HEK293 (cell line): ENCODE measurements around the gene ADAM8.

Source experiments
- CTCF ChIA-PET: fragments of 350-600 bp; formaldehyde crosslinking; extraction: SDS; loops from one replicate; lab custom pipeline; 2021; ENCODE audit warnings: antibody characterized with exemption; lab: Yijun Ruan, JAX
- POLR2A ChIA-PET: fragments of 300-600 bp; formaldehyde crosslinking; extraction: SDS; loops from one replicate; lab custom pipeline; 2020; ENCODE audit warnings: antibody characterized with exemption, inconsistent platforms; lab: Yijun Ruan, JAX
- H3K27ac ChIP-seq: fragments of 200-500 bp; sonication (Bioruptor generic); 2 replicates; pipeline ENCODE4 v1.5.1; 2014; ENCODE audit warnings: low read depth, low read length, control low read depth, inconsistent platforms; ENCODE audit errors: extremely low read depth
- H3K36me3 ChIP-seq, 2 experiments: fragments of 200-500 bp in 1 of 2; sonication (Bioruptor generic) in 1 of 2; 1 replicate in 1 of 2; 2 replicates in 1 of 2; pipeline ENCODE4 v1.5.1; 2014 to 2017; ENCODE audit warnings: inconsistent platforms in 2 of 2, low read length in 2 of 2; ENCODE audit not compliant: control insufficient read depth in 2 of 2, insufficient read depth in 1 of 2
- H3K4me1 ChIP-seq: fragments of 200-500 bp; sonication (Bioruptor generic); 2 replicates; pipeline ENCODE4 v1.5.1; 2014; ENCODE audit warnings: mild to moderate bottlenecking, low read length, inconsistent platforms; ENCODE audit not compliant: control insufficient read depth, insufficient read depth
- H3K4me3 ChIP-seq: 2 replicates; pipeline ENCODE4 v1.5.1; 2011; ENCODE audit warnings: low read depth, mild to moderate bottlenecking, control low read depth, low read length, moderate library complexity
- H3K9me3 ChIP-seq: fragments of 200-500 bp; sonication (Bioruptor generic); 2 replicates; pipeline ENCODE4 v1.5.1; 2014; ENCODE audit warnings: low read depth, low read length, inconsistent platforms; ENCODE audit not compliant: control insufficient read depth, insufficient read depth
- BCL11B ChIP-seq: fragments of 450-650 bp; formaldehyde crosslinking; IDR thresholded peaks from 2 replicates; pipeline ENCODE4 v1.5.1; 2016; ENCODE audit warnings: low read depth, missing biosample characterization, missing genetic modification characterization
- GFI1B ChIP-seq: fragments of 450-650 bp; formaldehyde crosslinking; IDR thresholded peaks from 2 replicates; pipeline ENCODE4 v1.5.1; 2016; ENCODE audit warnings: missing biosample characterization, missing genetic modification characterization
- GLIS1 ChIP-seq: fragments of 450-650 bp; formaldehyde crosslinking; IDR thresholded peaks from 2 replicates; pipeline ENCODE4 v1.5.1; 2016; ENCODE audit warnings: missing biosample characterization, missing genetic modification characterization
- GLIS2 ChIP-seq: fragments of 450-650 bp; formaldehyde crosslinking; IDR thresholded peaks from 2 replicates; pipeline ENCODE4 v1.5.1; 2016; ENCODE audit warnings: missing biosample characterization, missing genetic modification characterization
- KLF16 ChIP-seq: fragments of 450-650 bp; formaldehyde crosslinking; IDR thresholded peaks from 2 replicates; pipeline ENCODE4 v1.5.1; 2017; ENCODE audit warnings: missing biosample characterization, missing genetic modification characterization
- KLF9 ChIP-seq: fragments of 450-650 bp; formaldehyde crosslinking; IDR thresholded peaks from 2 replicates; pipeline ENCODE4 v1.5.1; 2016; ENCODE audit warnings: missing biosample characterization, missing genetic modification characterization, low read depth
- MZF1 ChIP-seq: fragments of 450-650 bp; formaldehyde crosslinking; IDR thresholded peaks from 2 replicates; pipeline ENCODE4 v1.5.1; 2017; ENCODE audit warnings: missing biosample characterization, missing genetic modification characterization, borderline replicate concordance
- PATZ1 ChIP-seq: fragments of 450-650 bp; formaldehyde crosslinking; IDR thresholded peaks from 2 replicates; pipeline ENCODE4 v1.5.1; 2016; ENCODE audit warnings: missing biosample characterization, missing genetic modification characterization
- RBAK ChIP-seq: fragments of 450-650 bp; formaldehyde crosslinking; IDR thresholded peaks from 2 replicates; pipeline ENCODE4 v1.5.1; 2016; ENCODE audit warnings: missing biosample characterization, missing genetic modification characterization
- SALL2 ChIP-seq: fragments of 450-650 bp; formaldehyde crosslinking; IDR thresholded peaks from 2 replicates; pipeline ENCODE4 v1.5.0; 2017; ENCODE audit warnings: missing biosample characterization, mild to moderate bottlenecking, missing genetic modification characterization, borderline replicate concordance
- TSHZ1 ChIP-seq: fragments of 450-650 bp; formaldehyde crosslinking; IDR thresholded peaks from 2 replicates; pipeline ENCODE4 v1.5.1; 2016; ENCODE audit warnings: missing biosample characterization, missing genetic modification characterization, borderline replicate concordance
- ZBTB21 ChIP-seq: fragments of 450-650 bp; formaldehyde crosslinking; IDR thresholded peaks from 2 replicates; pipeline ENCODE4 v1.5.1; 2017; ENCODE audit warnings: missing biosample characterization, missing genetic modification characterization
- ZBTB48 ChIP-seq: fragments of 450-650 bp; formaldehyde crosslinking; IDR thresholded peaks from 2 replicates; pipeline ENCODE4 v1.5.1; 2016; ENCODE audit warnings: missing biosample characterization, missing genetic modification characterization
- ZEB2 ChIP-seq: fragments of 450-650 bp; formaldehyde crosslinking; IDR thresholded peaks from 2 replicates; pipeline ENCODE4 v1.5.1; 2016; ENCODE audit warnings: missing biosample characterization, missing genetic modification characterization
- ZFP69B ChIP-seq: fragments of 450-650 bp; formaldehyde crosslinking; IDR thresholded peaks from 2 replicates; pipeline ENCODE4 v1.5.1; 2016; ENCODE audit warnings: missing biosample characterization, missing genetic modification characterization
- ZNF132 ChIP-seq: fragments of 450-650 bp; formaldehyde crosslinking; IDR thresholded peaks from 2 replicates; pipeline ENCODE4 v1.5.1; 2017; ENCODE audit warnings: missing biosample characterization, missing genetic modification characterization, borderline replicate concordance
- ZNF155 ChIP-seq: fragments of 450-650 bp; formaldehyde crosslinking; IDR thresholded peaks from 2 replicates; pipeline ENCODE4 v1.5.1; 2016; ENCODE audit warnings: missing biosample characterization, missing genetic modification characterization
- ZNF175 ChIP-seq: fragments of 450-650 bp; formaldehyde crosslinking; IDR thresholded peaks from 2 replicates; pipeline ENCODE4 v1.5.1; 2016; ENCODE audit warnings: missing biosample characterization, missing genetic modification characterization
- ZNF274 ChIP-seq, 2 experiments: fragments of 200-500 bp in 1 of 2; fragments of 450-650 bp in 1 of 2; sonication (Bioruptor generic) in 1 of 2; formaldehyde crosslinking in 1 of 2; IDR thresholded peaks; 2 replicates each; pipeline versions ENCODE4 v1.5.1 to v1.6.1; 2014 to 2016; ENCODE audit warnings: borderline replicate concordance in 1 of 2, inconsistent platforms in 1 of 2, low read length in 1 of 2, missing biosample characterization in 1 of 2, missing genetic modification characterization in 1 of 2
- ZNF302 ChIP-seq: fragments of 450-650 bp; formaldehyde crosslinking; IDR thresholded peaks from 2 replicates; pipeline ENCODE4 v1.5.1; 2016; ENCODE audit warnings: missing biosample characterization, missing genetic modification characterization, low read depth
- ZNF37A ChIP-seq: fragments of 450-650 bp; IDR thresholded peaks from 2 replicates; pipeline ENCODE4 v1.5.1; 2018; ENCODE audit warnings: missing biosample characterization, missing genetic modification characterization
- ZNF426 ChIP-seq: fragments of 450-650 bp; formaldehyde crosslinking; IDR thresholded peaks from 2 replicates; pipeline ENCODE4 v1.5.1; 2017; ENCODE audit warnings: missing biosample characterization, missing genetic modification characterization, mild to moderate bottlenecking, inconsistent platforms, moderate library complexity
- ZNF571 ChIP-seq: fragments of 450-650 bp; formaldehyde crosslinking; IDR thresholded peaks from 2 replicates; pipeline ENCODE4 v1.5.0; 2017; ENCODE audit warnings: missing biosample characterization, missing genetic modification characterization
- ZNF701 ChIP-seq: fragments of 450-650 bp; formaldehyde crosslinking; IDR thresholded peaks from 2 replicates; pipeline ENCODE4 v1.5.1; 2016; ENCODE audit warnings: missing biosample characterization, missing genetic modification characterization
- ZNF776 ChIP-seq: fragments of 450-650 bp; formaldehyde crosslinking; IDR thresholded peaks from 2 replicates; pipeline ENCODE4 v1.5.0; 2017; ENCODE audit warnings: missing biosample characterization, missing genetic modification characterization, borderline replicate concordance
- TF ChIP-seq, protein P1 (sequence below): sonication (generic); formaldehyde crosslinking; IDR thresholded peaks from 2 replicates; pipeline ENCODE4 v1.8.1; 2022; ENCODE audit warnings: mild to moderate bottlenecking, moderate library complexity, missing genetic modification reagents

ADAM8 gene

DNA sequence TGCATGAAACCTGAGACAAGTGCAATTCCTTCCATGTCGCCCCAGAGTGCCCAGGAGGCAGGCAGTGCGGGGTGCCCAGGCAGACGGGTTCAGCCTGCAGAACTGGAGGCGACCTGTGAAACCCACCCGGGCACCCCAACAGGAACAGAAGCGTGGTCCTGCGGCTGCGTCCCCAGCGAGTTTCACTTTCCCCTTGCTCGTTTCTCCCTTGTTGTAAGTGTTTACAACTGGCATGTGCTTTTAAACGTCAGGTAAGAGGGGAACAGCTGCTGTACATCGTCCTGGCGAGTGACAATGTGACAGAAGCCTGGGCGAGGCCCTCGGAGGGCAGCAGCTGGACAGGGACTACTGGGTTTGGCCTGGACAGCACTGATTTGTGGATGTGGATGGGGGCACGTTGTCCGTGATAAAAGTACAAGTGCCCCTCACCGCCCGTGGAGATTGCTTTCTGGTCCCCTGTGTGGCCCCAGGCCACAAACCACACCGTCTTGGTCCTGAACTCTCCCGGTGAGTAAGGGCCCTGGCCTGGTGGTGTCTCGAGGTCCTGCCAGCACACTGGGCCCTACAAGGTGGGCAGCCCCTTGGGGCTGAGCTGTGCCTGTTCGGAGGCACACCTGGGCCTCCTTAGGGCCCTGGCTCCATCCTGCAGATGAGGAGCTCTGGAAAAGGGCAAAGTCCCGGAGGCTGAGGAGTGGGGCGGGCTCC, 35.0 kb downstream of the ADAM8 start (continued):
- TF ChIP-seq ZNF274 (IDR thresholded peaks at IDR 0.05; ENCODE audit: low read length) (no peak), ZNF274 (tag by site-specific recombination; IDR thresholded peaks at IDR 0.05; ENCODE audit: borderline replicate concordance) (no peak), TSHZ1 (no peak), MZF1 (no peak), BCL11B (no peak), RBAK (tag by site-specific recombination) (no peak), GLIS2 (tag by site-specific recombination) (no peak; the same call in 1 of the 2 replicates)
- TF ChIP-seq, protein P1, sequence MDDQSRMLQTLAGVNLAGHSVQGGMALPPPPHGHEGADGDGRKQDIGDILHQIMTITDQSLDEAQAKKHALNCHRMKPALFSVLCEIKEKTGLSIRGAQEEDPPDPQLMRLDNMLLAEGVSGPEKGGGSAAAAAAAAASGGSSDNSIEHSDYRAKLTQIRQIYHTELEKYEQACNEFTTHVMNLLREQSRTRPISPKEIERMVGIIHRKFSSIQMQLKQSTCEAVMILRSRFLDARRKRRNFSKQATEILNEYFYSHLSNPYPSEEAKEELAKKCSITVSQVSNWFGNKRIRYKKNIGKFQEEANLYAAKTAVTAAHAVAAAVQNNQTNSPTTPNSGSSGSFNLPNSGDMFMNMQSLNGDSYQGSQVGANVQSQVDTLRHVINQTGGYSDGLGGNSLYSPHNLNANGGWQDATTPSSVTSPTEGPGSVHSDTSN (CRISPR knock-in tag): no peak

- CTCF ChIA-PET: no interaction called here
- Histone ChIP-seq H3K9me3 (no peaks in the 10 kb centered on the region), H3K4me1 (no peaks in the 10 kb centered on the region), H3K36me3 (no peaks in the 10 kb centered on the region), H3K27ac (no peak overlapping the region), H3K4me3 (no peak overlapping the region)
- POLR2A ChIA-PET: no interaction called here
- TF ChIP-seq ZFP69B (tag by site-specific recombination): no peak
- TF ChIP-seq ZNF132 (tag by site-specific recombination): no peak
- no peak for TF ChIP-seq ZBTB48
- TF ChIP-seq ZNF776 (tag by site-specific recombination): no peak
- TF ChIP-seq SALL2 (tag by site-specific recombination): no peak
- no peak for TF ChIP-seq KLF16 (tag by site-specific recombination)
- no peak for TF ChIP-seq ZNF701
- TF ChIP-seq GFI1B (tag by site-specific recombination): no peak
- no peak for TF ChIP-seq ZNF426 (tag by site-specific recombination)
- no peak for TF ChIP-seq ZEB2
- TF ChIP-seq ZNF37A (tag by site-specific recombination): no peak
- TF ChIP-seq GLIS1 (tag by site-specific recombination): no peak
- no peak for TF ChIP-seq ZBTB21 (tag by site-specific recombination)
- TF ChIP-seq ZNF155 (tag by site-specific recombination): no peak
- TF ChIP-seq TSHZ1: no peak
- TF ChIP-seq ZNF175 (tag by site-specific recombination): no peak
- TF ChIP-seq PATZ1 (tag by site-specific recombination): no peak
- no peak for TF ChIP-seq ZNF571 (tag by site-specific recombination)
- TF ChIP-seq KLF9 (tag by site-specific recombination): no peak
- no peak for TF ChIP-seq ZNF302
Observed at GRCh38 chr10:133239990-133240389, 36.7 kb downstream of the ADAM8 start.
